Activated CD4-positive, CD25-positive, alpha-beta regulatory T cell (primary cell): Measurements from ENCODE around the gene LDB3.

ENCODE experiments used
- DNase-seq, 4 experiments: peaks; one replicate each; lab custom pipeline; 2025; lab: John Stamatoyannopoulos, UW

Gene LDB3

DNA sequence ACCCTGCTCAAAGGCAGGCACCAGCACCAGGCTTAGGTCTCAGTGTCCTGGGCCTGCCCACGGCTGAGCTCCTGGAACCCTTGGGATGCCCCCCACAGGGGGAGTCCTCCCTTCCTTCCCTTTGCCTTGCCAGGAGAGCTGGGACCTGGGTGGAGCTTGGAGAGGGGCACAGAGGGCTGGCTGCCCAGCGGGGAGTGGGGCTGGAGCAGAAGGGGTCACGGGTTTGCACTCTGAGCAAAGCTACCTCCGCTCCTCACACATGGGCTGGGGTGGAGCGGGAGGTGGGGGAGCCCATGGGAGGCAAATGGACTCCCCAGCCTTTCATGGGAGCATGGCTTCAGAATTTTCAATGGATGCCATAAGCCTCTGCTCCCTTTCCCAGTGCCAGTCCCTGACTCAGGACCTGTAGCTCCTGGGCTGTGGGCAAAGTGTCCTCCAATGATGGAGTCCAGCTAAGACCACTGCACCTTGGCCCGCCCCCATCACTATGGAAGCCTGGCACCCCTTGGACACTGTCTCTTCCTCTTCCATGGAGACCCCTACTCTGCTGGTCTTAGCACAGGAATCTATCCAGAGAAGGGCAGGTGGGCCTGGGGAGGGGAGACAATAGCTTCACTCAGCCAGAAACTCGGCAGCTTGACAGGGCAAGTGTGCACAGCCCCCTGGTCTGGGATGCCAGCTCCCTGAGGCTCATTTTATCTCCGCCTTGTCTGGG, 39.9 kb downstream of the LDB3 start:
- DNase-seq, result no peak

DNA sequence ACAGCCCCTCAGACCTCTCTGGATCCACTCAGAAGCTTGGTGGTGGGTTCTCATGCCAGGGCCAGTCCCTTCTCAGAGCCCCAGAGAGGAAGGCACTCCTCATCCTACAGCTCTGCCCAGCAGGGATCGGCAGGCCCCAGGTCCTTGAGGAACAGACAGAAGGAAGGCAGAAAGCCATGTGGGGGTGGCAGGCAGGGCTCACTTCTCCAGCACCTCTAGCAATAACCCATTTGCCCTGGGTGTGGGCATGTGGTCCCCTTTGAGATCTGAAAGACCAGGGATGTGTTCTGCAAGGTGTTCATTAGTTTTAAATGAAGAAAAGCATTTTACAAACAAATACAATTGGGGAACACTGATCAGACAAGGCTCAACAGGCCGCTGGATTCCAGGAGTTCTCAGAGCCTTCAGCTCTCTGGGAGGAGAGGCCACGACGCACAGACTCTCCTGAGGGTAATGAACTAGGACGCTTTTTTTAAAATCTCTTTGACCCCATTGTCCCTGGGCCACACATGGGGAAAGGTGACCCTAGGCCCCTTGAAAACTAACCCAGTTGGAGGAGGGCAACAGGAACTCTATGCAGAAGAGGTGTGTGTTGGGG, 40.6 kb downstream of the LDB3 start:
- no peak for DNase-seq

DNA sequence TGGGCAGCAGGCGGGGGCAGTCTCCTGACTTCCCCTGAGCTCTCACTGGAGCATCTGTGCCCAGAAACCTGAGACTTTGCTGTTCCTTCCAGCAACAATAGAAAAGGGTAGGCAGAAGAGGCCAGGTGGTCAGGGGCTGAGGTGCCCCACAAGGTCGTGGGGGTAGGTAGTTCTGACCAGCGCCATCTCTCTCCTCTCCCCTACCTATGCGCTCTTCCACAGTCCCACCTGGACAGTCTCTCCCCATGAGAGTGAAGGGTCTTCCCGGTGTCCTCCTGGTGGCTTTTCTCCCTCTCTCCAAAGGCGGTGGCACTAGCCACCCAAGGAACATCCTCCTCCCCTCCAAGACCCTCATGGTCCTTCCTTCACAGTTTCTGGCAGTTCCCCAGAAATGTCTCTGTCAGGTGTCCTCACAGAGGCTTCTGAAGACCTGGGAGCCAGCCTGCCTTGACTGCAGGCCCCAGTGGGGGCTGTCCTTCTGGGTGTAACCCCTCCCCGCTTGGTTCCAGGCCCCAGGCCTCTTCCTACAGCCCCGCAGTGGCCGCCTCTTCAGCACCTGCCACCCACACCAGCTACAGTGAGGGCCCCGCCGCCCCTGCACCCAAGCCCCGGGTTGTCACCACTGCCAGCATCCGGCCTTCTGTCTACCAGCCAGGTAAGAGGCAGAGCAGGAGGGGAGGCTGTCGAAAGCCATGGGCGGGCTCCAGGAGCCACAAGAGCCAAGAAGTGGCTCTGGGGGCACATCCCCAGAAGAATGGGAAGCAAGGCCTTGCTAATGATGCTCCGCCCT, 41.3 kb downstream of the LDB3 start:
- no peak for DNase-seq

- DNase-seq, result peak; percentile 65 to 80 (median 72)
These were observed 42.7 kb downstream of the LDB3 start for GRCh38 chr10:86710987-86711512.

DNA sequence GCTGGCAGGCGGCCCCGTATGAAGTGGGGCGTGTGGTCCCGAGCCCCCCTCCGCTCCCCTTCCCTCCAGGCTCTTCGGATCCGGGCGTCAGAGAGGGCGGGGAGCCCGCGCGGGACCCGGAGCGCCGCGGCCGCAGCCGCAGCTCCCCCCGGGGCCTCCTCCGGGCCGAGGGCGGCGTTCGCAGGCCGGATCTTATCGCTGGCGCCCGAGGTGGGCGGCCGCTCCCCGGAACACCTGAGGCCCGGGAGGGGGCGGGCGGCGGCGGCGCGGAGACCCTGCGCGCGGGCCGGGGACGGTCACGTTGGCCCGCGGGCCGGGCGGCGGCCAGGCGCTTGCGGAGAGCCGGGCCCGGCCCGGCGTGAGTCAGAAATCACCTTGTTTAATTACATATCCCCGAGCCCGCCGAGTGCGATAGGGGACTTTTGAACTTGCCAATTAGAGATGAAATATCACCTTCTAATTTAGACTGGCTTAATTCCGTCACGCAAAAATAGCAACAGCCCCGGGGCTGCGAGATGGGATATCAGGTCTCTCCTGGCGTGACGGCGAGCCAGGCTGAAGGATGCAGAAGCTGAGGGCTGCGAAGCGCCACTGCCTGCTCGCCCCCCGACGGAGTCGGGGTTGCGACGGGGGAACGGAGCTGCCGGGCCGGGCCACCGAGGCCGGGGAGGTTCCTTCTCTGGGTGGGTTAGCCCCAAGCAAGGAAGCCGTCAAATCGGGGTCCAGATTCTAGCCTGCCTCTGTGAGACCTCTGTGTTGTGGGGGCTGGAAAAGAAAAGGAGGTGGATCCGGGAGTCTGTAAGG, 43.4 kb downstream of the LDB3 start:
- peak; percentile 21 to 52 (median 35) for DNase-seq

GRCh38 chr10:86712317-86712707, 44.0 kb downstream of the LDB3 start:
- DNase-seq, result no peak

- DNase-seq, result no peak
These were observed 47.0 kb downstream of the LDB3 start for GRCh38 chr10:86715156-86715795.

DNA sequence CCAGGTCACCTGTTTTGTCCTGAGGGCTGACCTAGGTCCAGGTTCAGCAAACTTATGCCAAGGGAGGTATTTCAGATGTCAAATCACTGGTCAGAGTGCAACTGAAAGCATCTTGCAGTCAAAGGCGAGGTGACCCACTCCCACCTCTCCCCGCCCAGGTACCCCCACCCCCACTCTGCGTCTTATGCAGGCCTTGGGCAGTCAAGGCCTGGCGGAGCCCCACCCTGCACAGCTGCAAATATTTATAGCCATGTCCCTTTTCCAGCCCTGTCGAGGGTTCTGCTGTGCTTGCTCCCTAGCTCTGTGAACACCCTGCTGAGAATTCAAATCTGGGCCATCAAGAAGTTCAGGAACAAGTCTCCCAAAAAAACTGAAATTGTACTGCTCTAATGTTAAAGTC, 47.5 kb downstream of the LDB3 start:
- no peak for DNase-seq

GRCh38 chr10:86716466-86716865, 48.2 kb downstream of the LDB3 start:
- no peak for DNase-seq

- no peak for DNase-seq
These were observed 50.2 kb downstream of the LDB3 start for GRCh38 chr10:86718556-86718955.

GRCh38 chr10:86721232-86721631, 52.9 kb downstream of the LDB3 start:
- no peak for DNase-seq

GRCh38 chr10:86723009-86723408, 54.7 kb downstream of the LDB3 start:
- DNase-seq, result no peak

GRCh38 chr10:86724445-86724844, 56.1 kb downstream of the LDB3 start:
- DNase-seq, result no peak

- no peak for DNase-seq
These were observed 57.8 kb downstream of the LDB3 start for GRCh38 chr10:86725980-86726676.

GRCh38 chr10:86726677-86726999, 58.3 kb downstream of the LDB3 start:
- no peak for DNase-seq

GRCh38 chr10:86727470-86727869, 59.2 kb downstream of the LDB3 start:
- DNase-seq, result no peak

- DNase-seq, result no peak
These were observed 59.7 kb downstream of the LDB3 start for GRCh38 chr10:86728056-86728455.

GRCh38 chr10:86729677-86730076, 61.4 kb downstream of the LDB3 start:
- no peak for DNase-seq

DNA sequence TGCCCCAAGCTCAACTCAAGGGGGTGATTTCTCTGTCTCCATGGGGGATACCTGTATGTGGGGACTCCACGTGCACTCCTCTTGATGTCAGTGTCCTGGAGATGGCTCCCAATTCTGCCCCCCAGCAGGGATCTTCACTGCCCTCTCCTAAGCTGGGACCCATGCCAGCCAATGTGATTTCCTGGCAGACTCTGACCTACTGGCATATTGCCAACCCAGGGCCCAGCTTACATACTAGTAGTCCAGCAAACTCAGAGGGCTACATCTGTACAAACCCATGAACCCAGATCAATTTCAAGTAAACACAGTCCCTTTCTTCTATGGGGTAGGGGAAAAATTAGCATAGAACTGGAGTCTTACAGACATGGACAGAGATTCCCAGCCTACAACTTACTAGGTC, 61.9 kb downstream of the LDB3 start:
- no peak for DNase-seq

DNA sequence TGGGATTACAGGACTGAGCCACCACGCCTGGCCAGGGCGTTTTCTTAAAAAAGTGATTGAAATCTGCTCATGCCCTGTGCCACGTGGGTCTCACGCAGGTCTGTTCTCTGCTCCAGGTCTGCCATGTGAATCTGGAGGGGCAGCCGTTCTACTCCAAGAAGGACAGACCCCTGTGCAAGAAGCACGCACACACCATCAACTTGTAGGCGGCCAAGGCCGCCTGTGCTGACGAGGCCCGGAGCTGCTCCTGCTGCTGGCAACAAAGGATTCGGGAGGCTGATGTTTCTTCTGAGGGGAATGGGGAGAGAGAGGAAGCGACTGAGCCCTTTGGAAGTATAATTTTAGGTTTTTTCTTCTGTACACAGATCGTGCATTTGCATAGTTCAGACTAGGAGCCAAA, 64.5 kb downstream of the LDB3 start:
- DNase-seq, result no peak

GRCh38 chr10:86733260-86733671, 65.0 kb downstream of the LDB3 start:
- DNase-seq, result no peak
